PC-9 (cell line): Measurements from ENCODE around the gene TAF11L10. TPM values are rescaled to one million over a fixed set of nuclear protein-coding genes. Genes with fewer than 3 reads are reported as not detected.
"Not testable (repeated sequence)": the region's sequence is repeated elsewhere in the genome, so short reads cannot be mapped to it uniquely, and the experiment has no call there.

Experiments
- BruUV-seq: library from RNA; stranded (reverse); fragments of 400-500 nt; replicated peaks from 2 replicates; lab custom pipeline; 2021; lab: Mats Ljungman, UMichigan
- CTCF ChIA-PET: fragments of 300-600 bp; sonication (Branson Sonifier 250); formaldehyde crosslinking; loops from one replicate; lab custom pipeline; 2022; ENCODE audit warnings: antibody characterized with exemption; lab: Charles Lee
- POLR2A ChIA-PET: fragments of 300-600 bp; sonication (Branson Sonifier 250); formaldehyde crosslinking; loops from one replicate; lab custom pipeline; 2022; ENCODE audit warnings: antibody characterized with exemption; ENCODE audit not compliant: unreplicated experiment; lab: Charles Lee
- DNase-seq, 2 experiments: peaks; one replicate each; pipeline versions ENCODE4 v3.0.0 to v3.0.0-alpha.2; 2015 to 2022; ENCODE audit warnings: mixed read lengths in 1 of 2
- H2AFZ ChIP-seq: fragments of 200-600 bp; sonication (generic); 2 replicates; pipeline ENCODE4 v1.8.1; 2017; ENCODE audit warnings: antibody characterized with exemption
- H3F3A ChIP-seq: fragments of 200-600 bp; sonication (generic); 2 replicates; pipeline ENCODE4 v1.8.1; 2017; ENCODE audit warnings: antibody characterized with exemption, mild to moderate bottlenecking, low read depth; ENCODE audit not compliant: insufficient read depth
- H3K27ac ChIP-seq: fragments of 200-600 bp; sonication (generic); 2 replicates; pipeline ENCODE4 v1.6.1; 2016; ENCODE audit warnings: mixed run types
- H3K27me3 ChIP-seq: fragments of 200-600 bp; sonication (generic); 2 replicates; pipeline ENCODE4 v1.6.1; 2016; ENCODE audit warnings: low read depth, mixed run types; ENCODE audit not compliant: insufficient read depth
- H3K36me3 ChIP-seq: fragments of 200-600 bp; sonication (generic); 2 replicates; pipeline ENCODE4 v1.6.1; 2016; ENCODE audit warnings: low read depth, mixed run types
- H3K4me1 ChIP-seq: fragments of 200-600 bp; sonication (generic); replicated peaks from 2 replicates; pipeline ENCODE4 v1.6.1; 2016; ENCODE audit warnings: mixed run types; ENCODE audit not compliant: insufficient read depth
- H3K4me2 ChIP-seq: fragments of 200-600 bp; sonication (generic); 2 replicates; pipeline ENCODE4 v1.6.1; 2017; ENCODE audit warnings: mixed run types
- H3K4me3 ChIP-seq: fragments of 200-600 bp; sonication (generic); 2 replicates; pipeline ENCODE4 v1.6.1; 2016; ENCODE audit warnings: mixed run types
- H3K79me2 ChIP-seq: fragments of 200-600 bp; sonication (generic); 2 replicates; pipeline ENCODE4 v1.6.1; 2017; ENCODE audit warnings: low read depth, mixed run types
- H3K9me2 ChIP-seq: fragments of 200-600 bp; sonication (generic); 2 replicates; pipeline ENCODE4 v1.8.1; 2017; ENCODE audit warnings: mild to moderate bottlenecking; ENCODE audit not compliant: insufficient read depth
- H3K9me3 ChIP-seq: fragments of 200-600 bp; sonication (generic); 2 replicates; pipeline ENCODE4 v1.8.1; 2016; ENCODE audit warnings: low read depth; ENCODE audit not compliant: insufficient read depth
- H4K20me1 ChIP-seq: fragments of 200-600 bp; sonication (generic); 2 replicates; pipeline ENCODE4 v1.8.1; 2017; ENCODE audit not compliant: insufficient read depth
- CTCF ChIP-seq: fragments of 200-600 bp; sonication (generic); conservative IDR thresholded peaks from 2 replicates; pipeline ENCODE4 v1.6.1; 2017; ENCODE audit warnings: mixed run types, antibody characterized with exemption, mild to moderate bottlenecking, moderate library complexity
- EZH2 ChIP-seq: fragments of 200-600 bp; sonication (generic); IDR thresholded peaks from 2 replicates; pipeline ENCODE4 v1.8.0; 2017; ENCODE audit warnings: antibody characterized with exemption, low read depth
- intact Hi-C: fragments of 100-400 bp; cut with micrococcal nuclease; formaldehyde crosslinking; loops from one replicate; pipeline ENCODE4 v1.10.0; 2022; ENCODE audit not compliant: unreplicated experiment
- total RNA-seq: library from RNA; stranded (reverse); gene quantifications from 2 replicates; pipeline ENCODE4 v1.2.3, GENCODE V29; 2021

TAF11L10 gene
- total RNA-seq, 1 experiment from 2014 or later, result not detected

- no peak overlapping the region for H2AFZ ChIP-seq
- no peak overlapping the region for H3K4me3 ChIP-seq
- no peaks in the 10 kb centered on the region for H3K4me1 ChIP-seq
- intact Hi-C loops, result no loop called here
- peaks cover 34% of the 10 kb centered on the region for H3K27me3 ChIP-seq
- H3K79me2 ChIP-seq, result no peaks in the 10 kb centered on the region
- ChIA-PET POLR2A (no interaction called here), CTCF (no interaction called here)
- BruUV-seq, result no TSS peak
- no peaks in the 10 kb centered on the region for H3K9me3 ChIP-seq
- H3K9me2 ChIP-seq, result no peaks in the 10 kb centered on the region
- H4K20me1 ChIP-seq, result no peaks in the 10 kb centered on the region
- H3K4me2 ChIP-seq, result no peak overlapping the region
- no peak for DNase-seq
- no peaks in the 10 kb centered on the region for H3K36me3 ChIP-seq
- TF ChIP-seq EZH2 (no peak), CTCF (peak; percentile 49)
- H3F3A ChIP-seq, result no peaks in the 10 kb centered on the region
- H3K27ac ChIP-seq, result no peak overlapping the region
Observed at GRCh38 chr5:17620627-17621026, 23.0 kb upstream of the TAF11L10 start.

GRCh38 chr5:17619354-17619753 is 21.7 kb upstream of the TAF11L10 start:
- H3K9me2 ChIP-seq, result no peaks in the 10 kb centered on the region
- H3K27ac ChIP-seq, result no peak overlapping the region
- no peak overlapping the region for H2AFZ ChIP-seq
- intact Hi-C loops, result no loop called here
- H3F3A ChIP-seq, result no peaks in the 10 kb centered on the region
- H3K4me1 ChIP-seq, result no peaks in the 10 kb centered on the region
- H3K4me3 ChIP-seq, result no peak overlapping the region
- no peaks in the 10 kb centered on the region for H3K36me3 ChIP-seq
- POLR2A ChIA-PET, result no interaction called here
- no peaks in the 10 kb centered on the region for H3K9me3 ChIP-seq
- H3K79me2 ChIP-seq, result no peaks in the 10 kb centered on the region
- H4K20me1 ChIP-seq, result no peaks in the 10 kb centered on the region
- no TSS peak for BruUV-seq
- TF ChIP-seq CTCF (no peak), EZH2 (no peak)
- no peak overlapping the region for H3K4me2 ChIP-seq
- DNase-seq, result no peak
- CTCF ChIA-PET, result interaction anchor here (0.6 kb wide), 1 partner anchor 652 kb away, joined by 4 read pairs; no protein-coding TSS in a partner anchor
- H3K27me3 ChIP-seq, result peaks cover 28% of the 10 kb centered on the region

GRCh38 chr5:17614872-17615605 is 17.4 kb upstream of the TAF11L10 start:
- H3K79me2 ChIP-seq, result no peaks in the 10 kb centered on the region
- H4K20me1 ChIP-seq, result no peaks in the 10 kb centered on the region
- no peaks in the 10 kb centered on the region for H3K9me3 ChIP-seq
- ChIA-PET CTCF (no interaction called here), POLR2A (no interaction called here)
- H3K4me2 ChIP-seq, result no peak overlapping the region
- no peak overlapping the region for H3K27ac ChIP-seq
- H3K4me3 ChIP-seq, result no peak overlapping the region
- no peaks in the 10 kb centered on the region for H3K4me1 ChIP-seq
- no peaks in the 10 kb centered on the region for H3K9me2 ChIP-seq
- H3K27me3 ChIP-seq, result peaks cover 32% of the 10 kb centered on the region
- no peaks in the 10 kb centered on the region for H3K36me3 ChIP-seq
- TF ChIP-seq CTCF (no peak), EZH2 (no peak)
- H3F3A ChIP-seq, result no peaks in the 10 kb centered on the region
- no TSS peak for BruUV-seq
- intact Hi-C loops, result no loop called here
- H2AFZ ChIP-seq, result no peak overlapping the region
- no peak for DNase-seq

GRCh38 chr5:17610092-17610491 is 12.5 kb upstream of the TAF11L10 start, which contains the start of gene TAF11L12:
TSS of gene TAF11L12 (plus strand) at chr5:17610392.
- H3K9me2 ChIP-seq, H4K20me1 ChIP-seq, H3K4me3 ChIP-seq, DNase-seq, H3K4me2 ChIP-seq, H3K36me3 ChIP-seq, intact Hi-C loops, H3K79me2 ChIP-seq, H2AFZ ChIP-seq, CTCF ChIA-PET, H3K9me3 ChIP-seq, BruUV-seq, H3K27ac ChIP-seq, H3F3A ChIP-seq, H3K4me1 ChIP-seq, POLR2A ChIA-PET: not testable (repeated sequence)
- H3K27me3 ChIP-seq, result peaks cover 55% of the 10 kb centered on the region

- H3K36me3 ChIP-seq, H3K9me2 ChIP-seq, H3K4me2 ChIP-seq, H3K27ac ChIP-seq, DNase-seq, H3F3A ChIP-seq, H2AFZ ChIP-seq, POLR2A ChIA-PET, H3K4me3 ChIP-seq, H4K20me1 ChIP-seq, H3K4me1 ChIP-seq, CTCF ChIA-PET, H3K79me2 ChIP-seq, intact Hi-C loops, BruUV-seq, H3K9me3 ChIP-seq: not testable (repeated sequence)
- H3K27me3 ChIP-seq, result peaks cover 52% of the 10 kb centered on the region
Observed at GRCh38 chr5:17607461-17607860, 9.8 kb upstream of the TAF11L10 start.
